ENCODE results near the gene ZBTB44.
A peak's percentile ranks its signal among the peaks of the same experiment; 100 is the strongest.
"Not testable (repeated sequence)": the region's sequence is repeated elsewhere in the genome, so short reads cannot be mapped to it uniquely, and the experiment has no call there.

Gene ZBTB44

GRCh38 chr11:130314750-130315285 is at the start of gene ZBTB44:
ZBTB44 (minus strand) TSS chr11:130314917; CDS start chr11:130261873, 53,044 bp downstream.
- H3K36me3 Mint-ChIP-seq, result peaks cover 2% of the 10 kb centered on the region
- DNase-seq, result peak; percentile 92
- H3K27ac Mint-ChIP-seq, result peak within 1 kb of the TSS; percentile 98
- CTCF ChIA-PET, result no interaction called here
- H3K9me3 Mint-ChIP-seq, result no peaks in the 10 kb centered on the region
- H3K4me3 Mint-ChIP-seq, result peak within 1 kb of the TSS; percentile 84
- H3K4me1 Mint-ChIP-seq, result peaks cover 39% of the 10 kb centered on the region
- H3K27me3 Mint-ChIP-seq, result peaks cover 4% of the 10 kb centered on the region

GRCh38 chr11:130359419-130359818 is 44.7 kb upstream of the ZBTB44 start:
- no peak overlapping the region for H3K27ac Mint-ChIP-seq
- CTCF ChIA-PET, result no interaction called here
- no peaks in the 10 kb centered on the region for H3K36me3 Mint-ChIP-seq

GRCh38 chr11:130358398-130358797 is 43.7 kb upstream of the ZBTB44 start:
- no peaks in the 10 kb centered on the region for H3K4me1 Mint-ChIP-seq
- H3K27ac Mint-ChIP-seq, result no peak overlapping the region
- CTCF ChIA-PET, result no interaction called here
- DNase-seq, result no peak
- no peaks in the 10 kb centered on the region for H3K27me3 Mint-ChIP-seq
- no peaks in the 10 kb centered on the region for H3K36me3 Mint-ChIP-seq
- H3K4me3 Mint-ChIP-seq, result no peak overlapping the region
- H3K9me3 Mint-ChIP-seq, result peaks cover 8% of the 10 kb centered on the region

More at GRCh38 chr11:130359419-130359818, 44.7 kb upstream of the ZBTB44 start:
- no peaks in the 10 kb centered on the region for H3K27me3 Mint-ChIP-seq
- H3K4me1 Mint-ChIP-seq, result no peaks in the 10 kb centered on the region
- no peak for DNase-seq
- no peak overlapping the region for H3K4me3 Mint-ChIP-seq
- peaks cover 7% of the 10 kb centered on the region for H3K9me3 Mint-ChIP-seq

- no peak overlapping the region for H3K4me3 Mint-ChIP-seq
- peaks cover 2% of the 10 kb centered on the region for H3K9me3 Mint-ChIP-seq
- no peak overlapping the region for H3K27ac Mint-ChIP-seq
- no peaks in the 10 kb centered on the region for H3K27me3 Mint-ChIP-seq
- H3K4me1 Mint-ChIP-seq, result no peaks in the 10 kb centered on the region
- H3K36me3 Mint-ChIP-seq, result no peaks in the 10 kb centered on the region
- no peak for DNase-seq
- CTCF ChIA-PET, result no interaction called here
Measured at GRCh38 chr11:130347261-130347660, 32.5 kb upstream of the ZBTB44 start.

GRCh38 chr11:130344841-130345240 is 30.1 kb upstream of the ZBTB44 start:
- CTCF ChIA-PET, result no interaction called here
- no peak overlapping the region for H3K4me3 Mint-ChIP-seq

GRCh38 chr11:130340671-130341319 is 26.1 kb upstream of the ZBTB44 start:
- Mint-ChIP-seq H3K4me3 (no peak overlapping the region), H3K9me3 (peaks cover 29% of the 10 kb centered on the region), H3K4me1 (peaks cover 18% of the 10 kb centered on the region), H3K27ac (peak overlapping the region; percentile 65), H3K27me3 (peaks cover 5% of the 10 kb centered on the region), H3K36me3 (peaks cover 9% of the 10 kb centered on the region)
- peak; percentile 42 for DNase-seq
- CTCF ChIA-PET, result interaction anchor here (0.8 kb wide), 1 partner anchor 10 kb away, joined by 3 read pairs; no protein-coding TSS in a partner anchor

More at GRCh38 chr11:130344841-130345240, 30.1 kb upstream of the ZBTB44 start:
- peaks cover 14% of the 10 kb centered on the region for H3K4me1 Mint-ChIP-seq
- H3K27me3 Mint-ChIP-seq, result no peaks in the 10 kb centered on the region
- peaks cover 15% of the 10 kb centered on the region for H3K9me3 Mint-ChIP-seq
- H3K27ac Mint-ChIP-seq, result no peak overlapping the region
- peaks cover 9% of the 10 kb centered on the region for H3K36me3 Mint-ChIP-seq
- DNase-seq, result no peak

- Mint-ChIP-seq H3K4me1 (peaks cover 18% of the 10 kb centered on the region), H3K27ac (no peak overlapping the region), H3K36me3 (peaks cover 9% of the 10 kb centered on the region), H3K9me3 (peaks cover 29% of the 10 kb centered on the region), H3K4me3 (no peak overlapping the region), H3K27me3 (peaks cover 5% of the 10 kb centered on the region)
- CTCF ChIA-PET, result no interaction called here
- no peak for DNase-seq
Measured at GRCh38 chr11:130338667-130339066, 23.9 kb upstream of the ZBTB44 start.

GRCh38 chr11:130337281-130338089 is 22.8 kb upstream of the ZBTB44 start:
- Mint-ChIP-seq H3K27me3 (peaks cover 5% of the 10 kb centered on the region), H3K4me3 (no peak overlapping the region), H3K36me3 (peaks cover 9% of the 10 kb centered on the region), H3K27ac (no peak overlapping the region), H3K9me3 (peaks cover 27% of the 10 kb centered on the region), H3K4me1 (peaks cover 18% of the 10 kb centered on the region)
- no peak for DNase-seq
- CTCF ChIA-PET, result interaction anchor here (0.8 kb wide), 1 partner anchor 20 kb away, joined by 3 read pairs; no protein-coding TSS in a partner anchor

GRCh38 chr11:130331397-130331796 is 16.7 kb upstream of the ZBTB44 start:
- H3K9me3 Mint-ChIP-seq, H3K27ac Mint-ChIP-seq, H3K27me3 Mint-ChIP-seq, H3K36me3 Mint-ChIP-seq, H3K4me1 Mint-ChIP-seq, H3K4me3 Mint-ChIP-seq, DNase-seq, CTCF ChIA-PET: not testable (repeated sequence)

GRCh38 chr11:130330101-130330684 is 15.5 kb upstream of the ZBTB44 start:
- no peak overlapping the region for H3K4me3 Mint-ChIP-seq
- no peaks in the 10 kb centered on the region for H3K27me3 Mint-ChIP-seq
- CTCF ChIA-PET, result interaction anchor here (1.4 kb wide), 1 partner anchor 10 kb away, joined by 4 read pairs; no protein-coding TSS in a partner anchor
- H3K9me3 Mint-ChIP-seq, result peaks cover 2% of the 10 kb centered on the region
- H3K4me1 Mint-ChIP-seq, result no peaks in the 10 kb centered on the region
- no peaks in the 10 kb centered on the region for H3K36me3 Mint-ChIP-seq
- DNase-seq, result no peak
- no peak overlapping the region for H3K27ac Mint-ChIP-seq

- no peak overlapping the region for H3K4me3 Mint-ChIP-seq
- H3K27ac Mint-ChIP-seq, result no peak overlapping the region
- CTCF ChIA-PET, result no interaction called here
- H3K27me3 Mint-ChIP-seq, result peaks cover 4% of the 10 kb centered on the region
- no peaks in the 10 kb centered on the region for H3K4me1 Mint-ChIP-seq
- no peak for DNase-seq
- no peaks in the 10 kb centered on the region for H3K36me3 Mint-ChIP-seq
- H3K9me3 Mint-ChIP-seq, result peaks cover 2% of the 10 kb centered on the region
Measured at GRCh38 chr11:130328420-130328819, 13.7 kb upstream of the ZBTB44 start.

- DNase-seq, result no peak
- CTCF ChIA-PET, result no interaction called here
- peaks cover 1% of the 10 kb centered on the region for H3K36me3 Mint-ChIP-seq
- H3K4me3 Mint-ChIP-seq, result no peak overlapping the region
- no peaks in the 10 kb centered on the region for H3K4me1 Mint-ChIP-seq
- H3K27me3 Mint-ChIP-seq, result peaks cover 4% of the 10 kb centered on the region
- peaks cover 2% of the 10 kb centered on the region for H3K9me3 Mint-ChIP-seq
- H3K27ac Mint-ChIP-seq, result no peak overlapping the region
Measured at GRCh38 chr11:130327716-130328115, 13.0 kb upstream of the ZBTB44 start.

GRCh38 chr11:130325691-130326090 is 11.0 kb upstream of the ZBTB44 start:
- H3K36me3 Mint-ChIP-seq, result peaks cover 1% of the 10 kb centered on the region
- no peaks in the 10 kb centered on the region for H3K4me1 Mint-ChIP-seq
- peaks cover 4% of the 10 kb centered on the region for H3K27me3 Mint-ChIP-seq
- CTCF ChIA-PET, result no interaction called here
- H3K27ac Mint-ChIP-seq, result no peak overlapping the region
- no peak for DNase-seq
- no peak overlapping the region for H3K4me3 Mint-ChIP-seq
- peaks cover 11% of the 10 kb centered on the region for H3K9me3 Mint-ChIP-seq
